Activated CD4-positive, alpha-beta T cell treated with anti-CD3 and anti-CD28 coated beads for 36 hours (primary cell): ENCODE measurements around the gene F3. TPM values are rescaled to one million over a fixed set of nuclear protein-coding genes. Genes with fewer than 3 reads are reported as not detected.

Source experiments
- ATAC-seq: fragments of 200-7000 bp; cut with Tn5 transposase; one replicate; pipeline ENCODE4 v1.10.0; 2021; ENCODE audit warnings: mild to moderate bottlenecking, moderate library complexity
- CTCF ChIA-PET: fragments of 350-600 bp; sonication (Branson Sonifier 250); formaldehyde crosslinking; loops from one replicate; lab custom pipeline; 2021; ENCODE audit warnings: antibody characterized with exemption; lab: Charles Lee
- POLR2A ChIA-PET: fragments of 350-600 bp; sonication (Branson Sonifier 250); formaldehyde crosslinking; loops from one replicate; lab custom pipeline; 2021; ENCODE audit warnings: antibody characterized with exemption, inconsistent platforms; lab: Charles Lee
- DNase-seq: peaks from one replicate; pipeline ENCODE4 v3.0.0-alpha.2; 2020
- H3K27ac Mint-ChIP-seq: one replicate; pipeline ENCODE4 v1.8.0; 2021; ENCODE audit warnings: mixed read lengths
- H3K27me3 Mint-ChIP-seq: one replicate; pipeline ENCODE4 v1.8.0; 2021; ENCODE audit warnings: mixed read lengths
- H3K36me3 Mint-ChIP-seq: one replicate; pipeline ENCODE4 v1.8.0; 2021; ENCODE audit warnings: low read depth, mixed read lengths
- H3K4me1 Mint-ChIP-seq: one replicate; pipeline ENCODE4 v1.8.0; 2021; ENCODE audit warnings: mixed read lengths
- H3K4me3 Mint-ChIP-seq: one replicate; pipeline ENCODE4 v1.8.0; 2021; ENCODE audit warnings: mild to moderate bottlenecking, moderate library complexity, mixed read lengths
- H3K9me3 Mint-ChIP-seq: one replicate; pipeline ENCODE4 v1.8.0; 2021; ENCODE audit warnings: low read depth, mixed read lengths
- intact Hi-C, 2 experiments: fragments of 100-400 bp; cut with DNase I in 1 of 2; cut with micrococcal nuclease in 1 of 2; formaldehyde crosslinking; loops; one replicate each; pipeline versions ENCODE4 v1.14.2 to v1.15.1; 2022 to 2024; cut with DNase I, micrococcal nuclease
- total RNA-seq, 2 experiments: library from RNA; stranded (reverse); gene quantifications; one replicate each; pipeline ENCODE4 v1.2.3, GENCODE V29; 2021

The F3 gene
- total RNA-seq, 2 experiments from 2014 or later: 0.07 TPM; not detected in 1

- Mint-ChIP-seq H3K4me3 (no peak overlapping the region), H3K9me3 (no peaks in the 10 kb centered on the region), H3K27ac (no peak overlapping the region), H3K4me1 (no peaks in the 10 kb centered on the region), H3K27me3 (no peaks in the 10 kb centered on the region), H3K36me3 (no peaks in the 10 kb centered on the region)
- POLR2A ChIA-PET: interaction anchor here (0.6 kb wide), 1 partner anchor 139 kb away, joined by 3 read pairs; no protein-coding TSS in a partner anchor
- ATAC-seq: no peak
- CTCF ChIA-PET: interaction anchor here (0.7 to 1.7 kb wide), 2 partner anchors 9 to 248 kb away, joined by 3 to 5 read pairs; no protein-coding TSS in a partner anchor
- intact Hi-C loops: loop anchor here in 1 of 2 experiments (10.0 kb wide), 1 partner anchor 278 kb away; no protein-coding TSS in a partner anchor
- DNase-seq: no peak
Observed at GRCh38 chr1:94526152-94526980, 15.2 kb downstream of the F3 start.

DNA sequence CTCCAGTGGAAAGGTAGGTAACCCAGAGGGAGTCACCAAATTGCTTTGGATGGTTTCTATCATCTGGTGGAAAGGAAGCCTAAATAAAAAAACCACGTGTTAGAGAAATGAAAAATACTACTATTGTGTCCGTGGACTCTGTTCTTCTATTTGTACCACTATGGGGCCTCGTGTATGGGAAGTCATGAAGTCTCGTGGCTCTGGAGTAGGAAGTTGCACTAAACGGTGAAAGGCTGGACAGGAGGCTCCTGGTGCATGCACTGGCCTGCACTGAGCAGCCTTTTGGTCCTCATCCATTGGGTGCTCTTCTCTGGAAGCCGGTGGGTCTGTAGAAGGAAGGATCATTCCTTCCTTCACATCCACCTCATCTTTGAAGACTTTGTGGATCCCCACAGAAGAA is 17.0 kb downstream of the F3 start:
- no peak overlapping the region for H3K27ac Mint-ChIP-seq
- intact Hi-C loops: loop anchor here in 1 of 2 experiments (10.0 kb wide), 1 partner anchor 280 kb away; no protein-coding TSS in a partner anchor

DNA sequence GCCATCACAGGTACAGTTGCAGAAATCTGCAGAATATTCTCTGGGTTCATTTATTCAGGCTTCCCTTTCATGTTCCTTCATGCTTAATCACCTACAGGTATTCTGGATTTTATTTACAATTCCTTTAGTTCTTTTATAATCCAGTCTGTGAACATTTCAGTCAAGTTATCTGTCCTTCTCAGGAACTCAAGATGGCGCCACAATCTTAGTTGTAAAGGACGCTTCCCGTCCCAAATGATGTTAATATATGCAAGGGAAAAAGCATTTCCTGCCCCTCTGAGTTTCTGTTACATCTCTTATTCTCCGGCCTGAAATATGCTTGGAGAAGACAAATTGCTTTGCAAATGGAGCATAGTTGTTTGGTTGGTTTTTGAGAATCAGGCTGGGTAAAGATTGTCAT is 19.3 kb downstream of the F3 start:
- peaks cover 2% of the 10 kb centered on the region for H3K36me3 Mint-ChIP-seq
- intact Hi-C loops: loop anchor here in 1 of 2 experiments (10.0 kb wide), 1 partner anchor 282 kb away; no protein-coding TSS in a partner anchor
- H3K27ac Mint-ChIP-seq: no peak overlapping the region
- POLR2A ChIA-PET: no interaction called here
- CTCF ChIA-PET: interaction anchor here (1.2 kb wide), 1 partner anchor 282 kb away, joined by 3 read pairs; no protein-coding TSS in a partner anchor
- H3K27me3 Mint-ChIP-seq: no peaks in the 10 kb centered on the region
- DNase-seq: no peak
- no peak overlapping the region for H3K4me3 Mint-ChIP-seq
- no peaks in the 10 kb centered on the region for H3K9me3 Mint-ChIP-seq
- no peak for ATAC-seq
- H3K4me1 Mint-ChIP-seq: no peaks in the 10 kb centered on the region

More for the DNA sequence above, 17.0 kb downstream of the F3 start:
- H3K36me3 Mint-ChIP-seq: no peaks in the 10 kb centered on the region
- H3K27me3 Mint-ChIP-seq: no peaks in the 10 kb centered on the region
- CTCF ChIA-PET: interaction anchor here (0.6 kb wide), 2 partner anchors 479 to 1050 kb away, joined by 3 read pairs; no protein-coding TSS in a partner anchor
- DNase-seq (no peak), ATAC-seq (no peak)
- POLR2A ChIA-PET: no interaction called here
- H3K4me3 Mint-ChIP-seq: no peak overlapping the region
- no peaks in the 10 kb centered on the region for H3K9me3 Mint-ChIP-seq
- H3K4me1 Mint-ChIP-seq: no peaks in the 10 kb centered on the region

DNA sequence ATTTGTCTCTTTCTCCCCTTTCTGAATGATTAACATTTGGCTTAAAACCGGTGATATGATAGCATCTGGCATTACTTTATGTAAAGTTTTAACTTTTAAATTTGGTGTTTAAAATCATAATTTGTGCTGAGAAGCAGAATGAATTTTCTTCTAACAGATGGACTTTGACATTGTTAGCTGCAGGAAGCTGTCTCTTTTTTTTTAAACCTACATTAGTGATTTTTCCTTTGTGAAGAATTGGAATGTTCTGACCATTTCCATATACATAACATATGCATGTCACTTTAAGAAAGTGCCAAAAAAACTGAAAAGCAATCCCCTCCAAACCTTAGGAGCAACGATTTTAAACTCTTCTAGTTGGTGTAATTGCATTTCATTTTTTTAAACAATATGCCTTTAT is 22.2 kb downstream of the F3 start:
- peaks cover 2% of the 10 kb centered on the region for H3K36me3 Mint-ChIP-seq
- H3K9me3 Mint-ChIP-seq: no peaks in the 10 kb centered on the region
- no peak overlapping the region for H3K27ac Mint-ChIP-seq
- no peak overlapping the region for H3K4me3 Mint-ChIP-seq
- intact Hi-C loops: no loop called here
- H3K4me1 Mint-ChIP-seq: no peaks in the 10 kb centered on the region
- ChIA-PET CTCF (no interaction called here), POLR2A (no interaction called here)
- ATAC-seq (no peak), DNase-seq (no peak)
- no peaks in the 10 kb centered on the region for H3K27me3 Mint-ChIP-seq

DNA sequence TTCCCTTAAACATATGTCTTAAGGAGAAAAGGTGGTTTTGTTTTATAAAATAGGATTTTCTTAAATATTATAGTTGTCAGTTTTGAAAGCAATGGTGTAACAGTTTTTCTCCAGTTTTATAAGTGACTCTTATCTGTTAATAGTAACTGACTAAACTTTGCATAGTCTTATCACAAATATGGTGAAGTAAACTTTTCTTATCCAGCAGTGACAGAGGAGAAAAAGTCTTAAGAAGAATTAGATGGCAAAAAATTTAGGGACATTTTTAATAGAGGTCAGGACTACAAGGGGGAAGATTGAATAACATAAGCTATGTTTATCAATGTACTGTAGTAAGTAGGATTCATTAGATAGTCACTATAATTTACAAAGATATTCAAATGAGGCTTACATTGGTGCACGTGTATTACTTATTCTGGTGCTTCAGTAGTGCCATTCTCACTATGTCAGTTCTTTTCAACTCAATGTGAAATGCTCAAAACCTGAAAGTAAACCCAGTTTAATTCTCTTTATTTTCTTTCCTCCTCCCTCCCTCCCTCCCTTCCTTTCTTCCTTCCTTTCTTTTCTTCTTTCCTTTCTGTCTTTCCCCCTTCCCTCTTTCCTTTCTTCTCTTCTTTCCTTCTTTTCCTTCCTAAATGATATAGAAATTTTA is 26.1 kb downstream of the F3 start:
- no peak for ATAC-seq
- POLR2A ChIA-PET: no interaction called here
- no peaks in the 10 kb centered on the region for H3K27me3 Mint-ChIP-seq
- H3K4me3 Mint-ChIP-seq: no peak overlapping the region
- H3K36me3 Mint-ChIP-seq: peaks cover 7% of the 10 kb centered on the region
- H3K4me1 Mint-ChIP-seq: no peaks in the 10 kb centered on the region
- intact Hi-C loops: no loop called here
- H3K9me3 Mint-ChIP-seq: no peaks in the 10 kb centered on the region
- no peak for DNase-seq
- CTCF ChIA-PET: interaction anchor here (0.7 to 1.5 kb wide), 4 partner anchors 10 to 287 kb away, joined by 3 to 5 read pairs (median 4); no protein-coding TSS in a partner anchor
- H3K27ac Mint-ChIP-seq: no peak overlapping the region

- intact Hi-C loops: loop anchor here in 1 of 2 experiments (1.0 kb wide), 1 partner anchor 292 kb away; no protein-coding TSS in a partner anchor
Observed at GRCh38 chr1:94514095-94514727, 27.3 kb downstream of the F3 start.

DNA sequence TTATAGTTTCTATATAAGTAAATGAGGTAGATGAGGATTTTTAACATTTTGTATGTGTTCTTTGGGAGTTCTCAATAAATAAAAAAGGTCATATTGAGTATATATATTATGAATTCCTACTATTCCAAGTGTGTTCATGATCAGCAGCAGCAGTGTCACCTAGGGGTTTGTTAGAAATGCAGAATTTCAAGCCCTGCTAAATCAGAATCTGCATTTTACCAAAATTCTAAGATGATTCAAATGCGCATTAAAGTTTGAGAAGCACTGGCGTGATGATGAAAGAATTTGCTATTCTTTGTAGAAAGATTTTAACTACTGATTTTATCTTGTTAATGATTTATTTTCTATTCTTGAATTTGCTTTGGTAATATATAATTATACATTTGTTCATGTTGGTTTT is 28.7 kb downstream of the F3 start:
- Mint-ChIP-seq H3K4me1 (no peaks in the 10 kb centered on the region), H3K27me3 (no peaks in the 10 kb centered on the region), H3K4me3 (no peak overlapping the region), H3K36me3 (peaks cover 18% of the 10 kb centered on the region), H3K9me3 (no peaks in the 10 kb centered on the region), H3K27ac (no peak overlapping the region)
- ChIA-PET CTCF (interaction anchor here (1.3 to 1.6 kb wide), 2 partner anchors 49 to 292 kb away, joined by 5 to 7 read pairs; no protein-coding TSS in a partner anchor), POLR2A (no interaction called here)
- DNase-seq: no peak
- intact Hi-C loops: no loop called here
- ATAC-seq: no peak

More at GRCh38 chr1:94514095-94514727, 27.3 kb downstream of the F3 start:
- peak; percentile 18 for DNase-seq
- Mint-ChIP-seq H3K27ac (no peak overlapping the region), H3K4me1 (no peaks in the 10 kb centered on the region), H3K4me3 (no peak overlapping the region), H3K27me3 (no peaks in the 10 kb centered on the region), H3K9me3 (no peaks in the 10 kb centered on the region), H3K36me3 (peaks cover 12% of the 10 kb centered on the region)
- POLR2A ChIA-PET: no interaction called here
- no peak for ATAC-seq
- CTCF ChIA-PET: interaction anchor here (0.5 to 1.5 kb wide), 4 partner anchors 132 to 292 kb away, joined by 3 to 5 read pairs (median 3); no protein-coding TSS in a partner anchor

DNA sequence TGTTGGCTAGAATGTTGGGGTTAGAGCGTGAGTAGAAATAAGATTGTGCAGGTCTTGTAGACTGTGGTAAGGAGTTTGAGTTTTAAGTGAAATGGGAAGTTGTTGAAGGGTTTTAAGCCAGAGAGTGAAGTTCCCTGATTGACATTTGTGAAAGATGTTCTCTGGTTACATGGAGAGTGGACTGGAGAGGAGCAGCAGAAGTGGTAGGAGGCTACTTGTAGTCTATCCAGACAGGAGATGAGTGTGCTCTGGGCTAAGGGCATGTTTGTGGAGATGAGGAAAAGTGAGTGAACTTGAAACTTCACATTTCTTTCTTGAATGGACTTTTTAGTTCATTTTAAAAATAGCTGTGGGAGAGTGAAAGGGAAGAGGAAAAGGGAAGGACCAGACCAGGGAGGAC is 37.0 kb downstream of the F3 start:
- H3K27ac Mint-ChIP-seq: no peak overlapping the region

GRCh38 chr1:94503153-94503552 is 38.4 kb downstream of the F3 start:
- no peaks in the 10 kb centered on the region for H3K4me1 Mint-ChIP-seq
- H3K36me3 Mint-ChIP-seq: peaks cover 63% of the 10 kb centered on the region
- CTCF ChIA-PET: interaction anchor here (0.6 to 1.0 kb wide), 3 partner anchors 22 to 161 kb away, joined by 3 to 5 read pairs (median 4); no protein-coding TSS in a partner anchor
- ATAC-seq: no peak
- H3K4me3 Mint-ChIP-seq: no peak overlapping the region
- H3K27me3 Mint-ChIP-seq: no peaks in the 10 kb centered on the region
- H3K9me3 Mint-ChIP-seq: no peaks in the 10 kb centered on the region
- POLR2A ChIA-PET: interaction anchor here (0.6 kb wide), 1 partner anchor 1393 kb away, joined by 3 read pairs; no protein-coding TSS in a partner anchor
- H3K27ac Mint-ChIP-seq: no peak overlapping the region
- intact Hi-C loops: no loop called here
- DNase-seq: no peak

More for the DNA sequence above, 37.0 kb downstream of the F3 start:
- Mint-ChIP-seq H3K36me3 (peaks cover 62% of the 10 kb centered on the region), H3K9me3 (no peaks in the 10 kb centered on the region), H3K4me1 (no peaks in the 10 kb centered on the region), H3K27me3 (no peaks in the 10 kb centered on the region), H3K4me3 (no peak overlapping the region)
- no peak for ATAC-seq
- POLR2A ChIA-PET: no interaction called here
- intact Hi-C loops: no loop called here
- CTCF ChIA-PET: no interaction called here
- no peak for DNase-seq

GRCh38 chr1:94501935-94502334 is 39.6 kb downstream of the F3 start:
- no peak overlapping the region for H3K27ac Mint-ChIP-seq
- DNase-seq: no peak
- POLR2A ChIA-PET: no interaction called here
- ATAC-seq: no peak
- no peaks in the 10 kb centered on the region for H3K27me3 Mint-ChIP-seq
- no peaks in the 10 kb centered on the region for H3K9me3 Mint-ChIP-seq
- CTCF ChIA-PET: no interaction called here
- peaks cover 59% of the 10 kb centered on the region for H3K36me3 Mint-ChIP-seq
- H3K4me3 Mint-ChIP-seq: no peak overlapping the region
- intact Hi-C loops: no loop called here
- no peaks in the 10 kb centered on the region for H3K4me1 Mint-ChIP-seq

- no peaks in the 10 kb centered on the region for H3K4me1 Mint-ChIP-seq
- no peak for ATAC-seq
- no peak for DNase-seq
- peaks cover 58% of the 10 kb centered on the region for H3K36me3 Mint-ChIP-seq
- intact Hi-C loops: no loop called here
- no peaks in the 10 kb centered on the region for H3K27me3 Mint-ChIP-seq
- CTCF ChIA-PET: interaction anchor here (3.7 kb wide), 1 partner anchor 20 kb away, joined by 15 read pairs; no protein-coding TSS in a partner anchor
- no peak overlapping the region for H3K4me3 Mint-ChIP-seq
- no peak overlapping the region for H3K27ac Mint-ChIP-seq
- H3K9me3 Mint-ChIP-seq: no peaks in the 10 kb centered on the region
- POLR2A ChIA-PET: no interaction called here
Observed at GRCh38 chr1:94501426-94501825, 40.1 kb downstream of the F3 start.
